Kidney epithelial cell (primary cell): ENCODE results near the gene PLEKHG3. TPM values are rescaled to one million over a fixed set of nuclear protein-coding genes. Genes with fewer than 3 reads are reported as not detected.

Experiments
- DNase-seq: peaks from one replicate; pipeline ENCODE4 v3.0.0-alpha.2; 2010; ENCODE audit warnings: low read depth
- H3K27me3 ChIP-seq: 2 replicates; pipeline ENCODE4 v1.6.0; 2011; ENCODE audit warnings: low read length; ENCODE audit not compliant: control insufficient read depth, insufficient read depth
- H3K36me3 ChIP-seq: 2 replicates; pipeline ENCODE4 v1.5.1; 2011; ENCODE audit warnings: low read length; ENCODE audit not compliant: control insufficient read depth, insufficient read depth
- H3K4me3 ChIP-seq: 2 replicates; pipeline ENCODE4 v1.5.1; 2011; ENCODE audit warnings: low read depth, mild to moderate bottlenecking, control low read depth, low read length
- CTCF ChIP-seq: IDR thresholded peaks from 2 replicates; pipeline ENCODE4 v1.5.1; 2011; ENCODE audit warnings: mild to moderate bottlenecking, moderate library complexity, low read length, control low read depth, inconsistent platforms; ENCODE audit not compliant: insufficient read depth, poor library complexity, severe bottlenecking
- total RNA-seq: library from RNA; depleted of rRNA; stranded (reverse); fragments of >200 nt; gene quantifications from 2 replicates; pipeline ENCODE4 v1.2.3, GENCODE V29; 2015

Gene PLEKHG3
- total RNA-seq, 1 donor from 2014 or later, result 136 TPM

- DNase-seq, result no peak
- no peak overlapping the region for H3K4me3 ChIP-seq
- no peaks in the 10 kb centered on the region for H3K36me3 ChIP-seq
- TF ChIP-seq CTCF, result no peak
- no peaks in the 10 kb centered on the region for H3K27me3 ChIP-seq
These were observed 48.7 kb downstream of the PLEKHG3 start for GRCh38 chr14:64752909-64753308.

GRCh38 chr14:64753374-64753773, 49.1 kb downstream of the PLEKHG3 start:
- no peaks in the 10 kb centered on the region for H3K27me3 ChIP-seq
- H3K36me3 ChIP-seq, result no peaks in the 10 kb centered on the region
- DNase-seq, result no peak
- H3K4me3 ChIP-seq, result no peak overlapping the region
- no peak for TF ChIP-seq CTCF

GRCh38 chr14:64753999-64754398, 49.8 kb downstream of the PLEKHG3 start:
- Histone ChIP-seq H3K4me3 (no peak overlapping the region), H3K36me3 (no peaks in the 10 kb centered on the region), H3K27me3 (no peaks in the 10 kb centered on the region)
- no peak for DNase-seq
- TF ChIP-seq CTCF, result no peak

GRCh38 chr14:64754685-64755084, 50.5 kb downstream of the PLEKHG3 start:
- DNase-seq, result no peak
- Histone ChIP-seq H3K27me3 (no peaks in the 10 kb centered on the region), H3K4me3 (no peak overlapping the region), H3K36me3 (no peaks in the 10 kb centered on the region)
- TF ChIP-seq CTCF, result no peak

- no peak for TF ChIP-seq CTCF
These were observed 51.6 kb downstream of the PLEKHG3 start for GRCh38 chr14:64755781-64756221.

GRCh38 chr14:64756712-64757111, 52.5 kb downstream of the PLEKHG3 start:
- Histone ChIP-seq H3K4me3 (no peak overlapping the region), H3K27me3 (no peaks in the 10 kb centered on the region), H3K36me3 (no peaks in the 10 kb centered on the region)
- TF ChIP-seq CTCF, result no peak
- DNase-seq, result no peak

More at GRCh38 chr14:64755781-64756221, 51.6 kb downstream of the PLEKHG3 start:
- Histone ChIP-seq H3K27me3 (no peaks in the 10 kb centered on the region), H3K4me3 (no peak overlapping the region), H3K36me3 (no peaks in the 10 kb centered on the region)
- DNase-seq, result no peak
